ENCODE results near the gene FGGY.

Gene FGGY

DNA sequence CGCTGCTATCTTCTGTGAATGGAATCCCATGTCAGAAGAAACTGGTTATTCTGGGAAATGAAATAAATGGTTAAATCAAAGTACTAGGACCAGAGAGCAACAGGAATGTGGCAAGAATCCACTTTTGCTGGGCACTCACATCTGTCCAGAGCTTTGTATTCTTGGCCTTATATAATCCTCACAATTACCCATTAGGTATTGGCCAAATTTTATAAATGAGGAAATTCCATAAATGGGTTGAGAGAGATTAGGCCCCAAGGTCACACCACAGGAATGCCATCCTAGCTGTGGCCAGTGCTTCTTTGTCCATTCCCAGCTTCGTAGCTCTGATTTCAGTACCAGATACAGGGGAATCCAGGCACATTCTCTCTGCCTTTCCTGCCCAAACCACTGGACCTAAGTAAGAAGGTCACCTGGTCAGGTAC, 441.7 kb downstream of the FGGY start:
- DNase-seq (ENCODE audit: low spot score) (no peak), ATAC-seq (ENCODE audit: low read depth) (no peak)
- TF ChIP-seq CTCF (IDR thresholded peaks at IDR 0.05; ENCODE audit: poor library complexity, severe bottlenecking), result no peak
- Histone ChIP-seq H3K27me3 (ENCODE audit: insufficient read depth, poor library complexity, severe bottlenecking) (no peaks in the 10 kb centered on the region), H3K27ac (ENCODE audit: poor library complexity, severe bottlenecking) (no peak overlapping the region), H3K4me3 (ENCODE audit: severe bottlenecking) (no peak overlapping the region), H3K4me1 (ENCODE audit: insufficient read depth, poor library complexity, severe bottlenecking) (no peaks in the 10 kb centered on the region), H3K9me3 (ENCODE audit: severe bottlenecking) (peaks cover 2% of the 10 kb centered on the region), H3K36me3 (ENCODE audit: low read depth) (no peaks in the 10 kb centered on the region)

GRCh38 chr1:59739111-59739510, 442.2 kb downstream of the FGGY start:
- H3K27ac ChIP-seq (ENCODE audit: poor library complexity, severe bottlenecking), result no peak overlapping the region

DNA sequence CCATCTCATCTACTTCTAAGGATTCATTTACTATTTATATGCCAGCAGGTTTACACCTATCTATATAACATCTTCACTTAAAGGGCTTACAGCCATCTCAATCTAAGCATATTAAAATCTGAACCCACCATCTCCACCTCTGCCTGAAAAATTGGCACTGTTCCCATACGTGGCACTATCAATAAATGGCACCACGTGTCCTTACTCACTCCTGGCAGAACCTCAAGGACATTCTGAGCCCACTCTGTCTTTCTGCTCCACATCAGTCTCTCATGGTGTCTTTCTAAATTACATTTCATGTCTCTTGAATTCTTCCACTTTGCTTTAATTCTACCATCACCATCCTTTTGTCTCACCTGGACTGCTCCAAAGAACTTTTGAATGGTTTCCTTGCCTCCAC, 445.6 kb downstream of the FGGY start:
- H3K27me3 ChIP-seq (ENCODE audit: insufficient read depth, poor library complexity, severe bottlenecking), result no peaks in the 10 kb centered on the region
- H3K36me3 ChIP-seq (ENCODE audit: low read depth), result no peaks in the 10 kb centered on the region
- no peaks in the 10 kb centered on the region for H3K4me1 ChIP-seq (ENCODE audit: insufficient read depth, poor library complexity, severe bottlenecking)
- no peak for ATAC-seq (ENCODE audit: low read depth)
- TF ChIP-seq CTCF (IDR thresholded peaks at IDR 0.05; ENCODE audit: poor library complexity, severe bottlenecking), result no peak
- no peak for DNase-seq (ENCODE audit: low spot score)
- no peak overlapping the region for H3K4me3 ChIP-seq (ENCODE audit: severe bottlenecking)
- no peaks in the 10 kb centered on the region for H3K9me3 ChIP-seq (ENCODE audit: severe bottlenecking)
- no peak overlapping the region for H3K27ac ChIP-seq (ENCODE audit: poor library complexity, severe bottlenecking)

More at GRCh38 chr1:59739111-59739510, 442.2 kb downstream of the FGGY start:
- H3K4me1 ChIP-seq (ENCODE audit: insufficient read depth, poor library complexity, severe bottlenecking), result no peaks in the 10 kb centered on the region
- H3K4me3 ChIP-seq (ENCODE audit: severe bottlenecking), result no peak overlapping the region
- TF ChIP-seq CTCF (IDR thresholded peaks at IDR 0.05; ENCODE audit: poor library complexity, severe bottlenecking), result no peak
- no peak for ATAC-seq (ENCODE audit: low read depth)
- no peaks in the 10 kb centered on the region for H3K36me3 ChIP-seq (ENCODE audit: low read depth)
- H3K27me3 ChIP-seq (ENCODE audit: insufficient read depth, poor library complexity, severe bottlenecking), result no peaks in the 10 kb centered on the region
- DNase-seq (ENCODE audit: low spot score), result no peak
- H3K9me3 ChIP-seq (ENCODE audit: severe bottlenecking), result peaks cover 2% of the 10 kb centered on the region

GRCh38 chr1:59743324-59744091, 446.6 kb downstream of the FGGY start:
- Histone ChIP-seq H3K4me3 (ENCODE audit: severe bottlenecking) (no peak overlapping the region), H3K27me3 (ENCODE audit: insufficient read depth, poor library complexity, severe bottlenecking) (no peaks in the 10 kb centered on the region), H3K36me3 (ENCODE audit: low read depth) (no peaks in the 10 kb centered on the region), H3K27ac (ENCODE audit: poor library complexity, severe bottlenecking) (no peak overlapping the region), H3K4me1 (ENCODE audit: insufficient read depth, poor library complexity, severe bottlenecking) (no peaks in the 10 kb centered on the region), H3K9me3 (ENCODE audit: severe bottlenecking) (no peaks in the 10 kb centered on the region)
- no peak for TF ChIP-seq CTCF (IDR thresholded peaks at IDR 0.05; ENCODE audit: poor library complexity, severe bottlenecking)
- ATAC-seq (ENCODE audit: low read depth) (no peak), DNase-seq (ENCODE audit: low spot score) (no peak)

DNA sequence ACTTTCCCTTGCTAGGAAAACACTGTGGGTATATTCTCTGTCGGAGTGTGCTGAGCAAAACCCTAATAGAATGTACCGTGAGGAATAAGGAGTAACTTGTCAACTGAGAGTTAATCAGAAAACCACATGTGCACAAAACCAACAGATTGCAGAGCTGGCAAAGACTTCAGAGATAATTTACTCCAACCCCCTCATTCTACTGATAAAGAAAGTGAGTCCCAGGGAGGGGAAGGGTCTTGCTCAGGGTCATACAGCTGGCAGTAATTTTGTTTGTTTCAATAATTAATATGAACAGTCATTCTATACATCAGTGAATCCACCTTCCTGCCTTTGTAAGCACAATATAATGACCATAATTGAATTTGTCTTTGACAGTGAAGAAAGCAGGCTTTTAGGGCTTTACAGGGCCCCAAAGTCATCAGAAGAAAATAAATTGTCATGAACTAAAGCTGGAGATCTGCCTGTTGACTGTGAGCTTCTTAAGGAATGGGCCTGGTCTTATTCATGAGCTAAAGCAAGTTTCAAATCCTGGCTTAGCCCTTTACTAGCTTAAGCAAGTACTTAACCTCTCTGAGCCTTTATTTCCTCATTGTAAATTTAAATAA, 450.6 kb downstream of the FGGY start:
- ATAC-seq (ENCODE audit: low read depth) (no peak), DNase-seq (ENCODE audit: low spot score) (no peak)
- H3K4me1 ChIP-seq (ENCODE audit: insufficient read depth, poor library complexity, severe bottlenecking), result peaks cover 15% of the 10 kb centered on the region
- no peaks in the 10 kb centered on the region for H3K27me3 ChIP-seq (ENCODE audit: insufficient read depth, poor library complexity, severe bottlenecking)
- no peaks in the 10 kb centered on the region for H3K9me3 ChIP-seq (ENCODE audit: severe bottlenecking)
- no peaks in the 10 kb centered on the region for H3K36me3 ChIP-seq (ENCODE audit: low read depth)
- H3K27ac ChIP-seq (ENCODE audit: poor library complexity, severe bottlenecking), result no peak overlapping the region
- TF ChIP-seq CTCF (IDR thresholded peaks at IDR 0.05; ENCODE audit: poor library complexity, severe bottlenecking), result no peak
- no peak overlapping the region for H3K4me3 ChIP-seq (ENCODE audit: severe bottlenecking)
